Inflammatory macrophage (primary cell): ENCODE measurements around the gene SALL2.
A peak's percentile ranks its signal among the peaks of the same experiment; 100 is the strongest.

Source experiments
- DNase-seq, 2 donors: peaks; one replicate each; pipeline ENCODE4 v3.0.0-alpha.2; 2020 to 2022

Gene SALL2

GRCh38 chr14:21476925-21477681, 49.0 kb downstream of the SALL2 start, which contains the start of the genes RAB2B and TOX4:
TSS of gene RAB2B (minus strand) at chr14:21476959. CDS start at chr14:21476872, 87 bp downstream.
TSS of gene TOX4 (plus strand) at chr14:21477195. CDS start at chr14:21477279, 84 bp downstream.
- peak; percentile 98 to 99 for DNase-seq

- no peak for DNase-seq
Measured at GRCh38 chr14:21476523-21476924, 49.6 kb downstream of the SALL2 start.

GRCh38 chr14:21475767-21476522, 50.2 kb downstream of the SALL2 start:
- DNase-seq, result no peak
